ENCODE data around the gene PRKCA. TPM values are rescaled to one million over a fixed set of nuclear protein-coding genes. Genes with fewer than 3 reads are reported as not detected.
A peak's percentile ranks its signal among the peaks of the same experiment; 100 is the strongest.

The PRKCA gene
- total RNA-seq, 1 donor from 2014 or later = 16.4 TPM

GRCh38 chr17:66462010-66462409 lies 159.6 kb downstream of the PRKCA start:
- peaks cover 9% of the 10 kb centered on the region for H3K4me1 Mint-ChIP-seq (ENCODE audit: low read depth)
- H3K36me3 Mint-ChIP-seq (ENCODE audit: insufficient read depth) = no peaks in the 10 kb centered on the region
- H3K4me3 Mint-ChIP-seq (ENCODE audit: low read depth) = no peak overlapping the region
- H3K27me3 Mint-ChIP-seq = no peaks in the 10 kb centered on the region
- TF ChIP-seq CTCF (IDR thresholded peaks at IDR 0.05; ENCODE audit: unreplicated experiment) = no peak
- DNase-seq (ENCODE audit: low spot score, unreplicated experiment) = no peak
- no peak overlapping the region for H3K27ac Mint-ChIP-seq
- H3K9me3 Mint-ChIP-seq (ENCODE audit: low read depth) = no peaks in the 10 kb centered on the region

GRCh38 chr17:66464921-66465320 lies 162.5 kb downstream of the PRKCA start:
- no peak overlapping the region for H3K27ac Mint-ChIP-seq
- peaks cover 20% of the 10 kb centered on the region for H3K4me1 Mint-ChIP-seq (ENCODE audit: low read depth)
- H3K36me3 Mint-ChIP-seq (ENCODE audit: insufficient read depth) = no peaks in the 10 kb centered on the region
- H3K27me3 Mint-ChIP-seq = no peaks in the 10 kb centered on the region
- no peaks in the 10 kb centered on the region for H3K9me3 Mint-ChIP-seq (ENCODE audit: low read depth)
- no peak for DNase-seq (ENCODE audit: low spot score, unreplicated experiment)
- H3K4me3 Mint-ChIP-seq (ENCODE audit: low read depth) = no peak overlapping the region
- no peak for TF ChIP-seq CTCF (IDR thresholded peaks at IDR 0.05; ENCODE audit: unreplicated experiment)

GRCh38 chr17:66465701-66466100 lies 163.3 kb downstream of the PRKCA start:
- Mint-ChIP-seq H3K4me3 (ENCODE audit: low read depth) (no peak overlapping the region), H3K27me3 (no peaks in the 10 kb centered on the region)

GRCh38 chr17:66466106-66466820 lies 163.8 kb downstream of the PRKCA start:
- Mint-ChIP-seq H3K27ac (no peak overlapping the region), H3K27me3 (no peaks in the 10 kb centered on the region), H3K36me3 (ENCODE audit: insufficient read depth) (no peaks in the 10 kb centered on the region), H3K4me1 (ENCODE audit: low read depth) (peaks cover 20% of the 10 kb centered on the region), H3K4me3 (ENCODE audit: low read depth) (no peak overlapping the region), H3K9me3 (ENCODE audit: low read depth) (no peaks in the 10 kb centered on the region)
- no peak for TF ChIP-seq CTCF (IDR thresholded peaks at IDR 0.05; ENCODE audit: unreplicated experiment)
- no peak for DNase-seq (ENCODE audit: low spot score, unreplicated experiment)

More at GRCh38 chr17:66465701-66466100, 163.3 kb downstream of the PRKCA start:
- Mint-ChIP-seq H3K4me1 (ENCODE audit: low read depth) (peaks cover 20% of the 10 kb centered on the region), H3K9me3 (ENCODE audit: low read depth) (no peaks in the 10 kb centered on the region), H3K27ac (no peak overlapping the region), H3K36me3 (ENCODE audit: insufficient read depth) (no peaks in the 10 kb centered on the region)
- no peak for DNase-seq (ENCODE audit: low spot score, unreplicated experiment)
- no peak for TF ChIP-seq CTCF (IDR thresholded peaks at IDR 0.05; ENCODE audit: unreplicated experiment)

GRCh38 chr17:66466840-66467367 lies 164.5 kb downstream of the PRKCA start:
- Mint-ChIP-seq H3K4me3 (ENCODE audit: low read depth) (no peak overlapping the region), H3K27me3 (no peaks in the 10 kb centered on the region), H3K27ac (peak overlapping the region; percentile 61), H3K4me1 (ENCODE audit: low read depth) (peaks cover 20% of the 10 kb centered on the region), H3K36me3 (ENCODE audit: insufficient read depth) (no peaks in the 10 kb centered on the region), H3K9me3 (ENCODE audit: low read depth) (no peaks in the 10 kb centered on the region)
- no peak for DNase-seq (ENCODE audit: low spot score, unreplicated experiment)
- no peak for TF ChIP-seq CTCF (IDR thresholded peaks at IDR 0.05; ENCODE audit: unreplicated experiment)

Measured in progenitor cell of endocrine pancreas (in vitro differentiated cells).